OCI-M2 (cell line): ENCODE results near the gene OR14K1.
"Not testable (repeated sequence)": the region's sequence is repeated elsewhere in the genome, so short reads cannot be mapped to it uniquely, and the experiment has no call there.

Experiments
- DNase-seq: peaks from one replicate; lab custom pipeline; 2025; ENCODE audit not compliant: unreplicated experiment; lab: John Stamatoyannopoulos, UW

Gene OR14K1

DNA sequence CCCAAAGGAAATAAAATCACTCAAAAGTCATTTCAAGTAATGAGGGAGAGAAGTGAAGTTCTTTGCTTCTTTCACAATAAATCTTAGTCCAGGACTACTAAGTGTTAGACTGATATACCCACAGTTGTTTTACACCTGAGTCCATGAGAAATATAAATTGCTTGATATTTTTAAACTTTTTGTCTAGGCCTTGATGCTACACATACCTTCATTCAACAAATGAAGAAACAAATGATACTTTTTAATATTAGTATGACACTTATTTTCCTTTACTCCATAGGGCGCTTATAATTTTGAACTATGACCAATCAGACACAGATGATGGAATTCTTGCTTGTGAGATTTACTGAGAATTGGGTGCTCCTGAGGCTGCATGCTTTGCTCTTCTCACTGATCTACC is at the start of gene OR14K1:
Gene OR14K1 (plus strand): TSS at position 301 of the 400 bp plus-strand sequence. CDS start 0 bp downstream, at position 301.
- DNase-seq: no peak

DNA sequence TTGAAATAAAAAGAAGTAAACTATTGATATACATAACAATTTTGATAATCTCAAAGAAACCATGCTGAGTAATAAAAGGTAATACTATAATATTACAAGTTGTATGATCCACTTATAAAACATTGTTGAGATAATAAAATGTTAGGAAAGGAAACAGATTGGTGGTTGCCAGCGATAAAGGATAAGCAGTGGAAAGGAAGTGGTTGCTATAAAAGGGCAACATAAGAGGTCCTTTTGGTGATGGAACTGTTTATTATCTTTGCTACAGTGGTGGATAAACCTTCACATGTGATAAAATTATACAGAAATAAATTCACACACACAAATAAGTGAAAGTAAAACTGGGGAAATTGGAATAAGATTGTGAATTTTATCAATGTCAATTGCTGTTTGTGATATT is 37.1 kb upstream of the OR14K1 start:
- no peak for DNase-seq

GRCh38 chr1:247710681-247711080 is 27.7 kb upstream of the OR14K1 start:
- DNase-seq: not testable (repeated sequence)

GRCh38 chr1:247713753-247714152 is 24.7 kb upstream of the OR14K1 start:
- no peak for DNase-seq

DNA sequence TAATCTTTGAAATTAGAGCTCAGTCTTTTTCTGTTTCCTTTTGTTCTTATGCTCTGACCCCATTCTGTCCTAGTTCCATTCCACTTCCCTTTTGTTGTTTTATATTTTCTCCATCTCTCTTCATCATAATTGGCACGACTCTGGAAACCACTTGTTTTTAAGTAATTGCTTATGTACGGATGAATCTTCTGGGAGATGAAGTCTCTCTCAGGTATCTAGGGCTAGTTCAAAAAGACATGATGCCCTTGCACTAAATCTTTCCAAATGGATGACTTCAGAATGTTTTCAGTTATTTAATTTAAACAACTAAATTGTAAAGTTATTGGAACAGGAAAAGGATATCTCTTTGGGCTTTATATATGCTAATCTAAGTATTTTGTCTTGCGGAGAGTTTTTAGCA is 21.9 kb upstream of the OR14K1 start, which contains the start of gene OR6F1:
Gene OR6F1 (minus strand): TSS at position 101 of the 400 bp plus-strand sequence. CDS start 3,891 bp downstream, outside the sequence.
- no peak for DNase-seq

DNA sequence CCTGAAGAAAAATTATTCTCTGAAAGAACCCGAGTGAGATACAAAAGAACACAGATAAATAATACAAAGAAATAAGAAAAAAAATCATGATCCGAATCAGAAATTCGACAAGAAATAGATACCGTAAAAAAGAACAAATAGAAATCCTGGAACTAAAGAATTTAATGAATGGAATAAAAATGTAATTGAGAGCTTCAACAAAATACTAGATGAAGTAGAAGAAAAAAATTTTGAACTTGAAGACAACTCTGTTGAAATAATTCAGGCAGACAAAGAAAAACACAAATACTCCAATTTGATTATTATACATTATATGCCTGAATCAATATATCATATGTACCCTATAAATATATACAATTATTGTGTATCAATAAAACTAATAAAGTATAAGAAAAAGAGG is 17.2 kb upstream of the OR14K1 start:
- no peak for DNase-seq

DNA sequence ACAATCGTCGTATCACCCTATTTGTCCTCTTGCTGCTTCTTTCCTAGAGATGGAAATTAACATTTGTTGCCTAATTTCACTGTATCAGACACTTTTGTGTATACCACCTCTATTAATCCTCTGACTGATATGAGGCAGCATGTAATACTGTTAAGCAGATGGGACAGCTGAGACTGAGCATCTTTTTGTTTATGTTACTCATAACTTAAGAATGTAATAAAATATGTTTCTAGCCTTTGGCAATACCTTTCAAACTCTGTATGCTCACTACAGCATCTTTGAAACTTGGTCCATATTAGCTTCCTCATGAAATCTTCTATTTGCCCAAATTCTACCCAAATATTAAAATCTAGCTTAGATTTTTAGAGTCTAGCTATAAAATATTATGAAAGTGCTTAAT is 2.3 kb downstream of the OR14K1 start:
- DNase-seq: no peak

GRCh38 chr1:247741756-247742155 is 3.3 kb downstream of the OR14K1 start:
- DNase-seq: no peak

DNA sequence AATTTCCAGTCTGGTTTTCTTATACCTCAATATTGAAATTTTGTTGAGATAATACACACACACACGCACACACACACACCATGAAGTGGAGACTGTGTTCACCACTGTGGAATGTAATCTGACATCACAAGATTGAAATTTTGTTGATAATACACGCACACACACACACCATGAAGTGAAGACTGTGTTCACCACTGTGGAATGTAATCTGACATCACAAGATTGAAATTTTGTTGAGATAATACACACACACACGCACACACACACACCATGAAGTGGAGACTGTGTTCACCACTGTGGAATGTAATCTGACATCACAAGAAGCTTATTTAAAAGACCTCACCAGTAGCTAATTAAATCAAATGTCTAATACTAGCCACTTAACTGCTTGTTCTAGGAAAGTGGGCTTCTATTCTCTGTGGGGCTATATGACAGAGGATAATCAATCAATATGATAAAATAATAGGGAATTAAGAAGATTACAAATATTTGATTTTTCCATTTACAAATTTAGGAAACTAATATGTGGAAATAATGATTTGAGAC is 3.9 kb downstream of the OR14K1 start:
- not testable (repeated sequence) for DNase-seq

- no peak for DNase-seq
These were observed 8.0 kb downstream of the OR14K1 start for GRCh38 chr1:247746391-247746935.

DNA sequence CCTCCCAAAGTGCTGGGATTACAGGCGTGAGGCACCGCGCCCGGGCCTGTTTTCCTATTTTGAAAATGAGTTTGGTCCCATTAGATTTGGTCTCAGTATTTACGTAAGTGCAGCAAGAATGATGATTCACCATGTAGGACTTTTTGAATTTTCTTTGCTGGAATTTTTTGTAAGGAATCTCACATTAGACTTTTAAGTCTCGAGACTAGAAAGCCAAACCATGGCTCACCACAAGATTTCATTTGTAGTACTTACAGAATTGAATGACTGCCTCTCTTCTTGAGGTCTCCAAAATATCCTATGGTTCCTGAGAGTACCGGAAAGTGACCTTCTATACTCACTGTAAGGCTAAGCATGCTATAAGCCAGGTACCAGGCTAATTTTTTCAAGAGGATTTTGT is 9.2 kb downstream of the OR14K1 start:
- no peak for DNase-seq

DNA sequence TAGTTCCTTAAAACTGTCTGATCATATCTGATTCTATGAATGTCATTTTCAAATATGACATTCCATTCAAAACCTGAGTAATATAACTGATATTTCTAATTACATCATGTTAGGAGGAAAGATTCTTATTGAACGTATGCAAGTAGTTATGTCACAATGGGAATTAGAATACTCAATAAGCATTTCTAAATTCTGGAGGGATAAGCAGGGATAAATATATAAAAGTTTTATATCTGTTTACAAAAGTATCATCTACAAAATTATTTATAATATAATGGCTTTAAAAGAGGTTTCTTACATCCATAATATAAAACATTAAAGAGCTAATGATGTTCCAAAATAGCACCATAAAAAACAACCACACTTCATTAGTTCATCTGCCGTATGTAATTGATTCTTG is 9.6 kb downstream of the OR14K1 start, which contains the start of gene OR14A2:
Gene OR14A2 (minus strand): TSS at position 101 of the 400 bp plus-strand sequence.
- DNase-seq: no peak

- no peak for DNase-seq
These were observed 11.5 kb downstream of the OR14K1 start for GRCh38 chr1:247749870-247750269.

- not testable (repeated sequence) for DNase-seq
These were observed 15.9 kb downstream of the OR14K1 start for GRCh38 chr1:247754311-247754710.

GRCh38 chr1:247760456-247760855 is 22.0 kb downstream of the OR14K1 start, which contains the start of gene OR1C1:
TSS of gene OR1C1 (minus strand) at chr1:247760556. CDS start at chr1:247758406, 2,150 bp downstream.
- DNase-seq: no peak

DNA sequence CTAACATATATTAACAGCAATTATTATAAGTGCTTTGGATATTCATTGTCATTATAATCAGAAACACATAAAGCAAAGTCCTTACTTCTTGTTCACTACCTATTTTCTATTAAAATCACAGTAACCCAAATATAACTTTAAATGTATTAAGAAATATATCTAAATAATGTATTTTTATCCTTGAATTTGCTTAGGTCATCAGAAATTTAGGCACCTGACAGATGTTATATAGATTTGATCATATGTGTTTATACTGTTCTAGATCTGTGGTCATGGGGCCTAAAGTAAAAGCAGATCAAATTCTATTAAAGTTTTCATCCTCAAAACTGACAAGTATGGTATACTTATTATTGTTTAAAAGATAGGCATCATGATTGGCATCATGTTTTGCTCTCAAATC is 31.2 kb downstream of the OR14K1 start:
- no peak for DNase-seq
